ENCODE results near the gene ZNF688. TPM values are rescaled to one million over a fixed set of nuclear protein-coding genes. Genes with fewer than 3 reads are reported as not detected.

The ZNF688 gene
- total and polyA plus RNA-seq, 2 of the 13 experiments (the other 11 are each of a cell fraction or from before 2014, with no cell fraction given): 2.4 to 5.4 TPM

DNA sequence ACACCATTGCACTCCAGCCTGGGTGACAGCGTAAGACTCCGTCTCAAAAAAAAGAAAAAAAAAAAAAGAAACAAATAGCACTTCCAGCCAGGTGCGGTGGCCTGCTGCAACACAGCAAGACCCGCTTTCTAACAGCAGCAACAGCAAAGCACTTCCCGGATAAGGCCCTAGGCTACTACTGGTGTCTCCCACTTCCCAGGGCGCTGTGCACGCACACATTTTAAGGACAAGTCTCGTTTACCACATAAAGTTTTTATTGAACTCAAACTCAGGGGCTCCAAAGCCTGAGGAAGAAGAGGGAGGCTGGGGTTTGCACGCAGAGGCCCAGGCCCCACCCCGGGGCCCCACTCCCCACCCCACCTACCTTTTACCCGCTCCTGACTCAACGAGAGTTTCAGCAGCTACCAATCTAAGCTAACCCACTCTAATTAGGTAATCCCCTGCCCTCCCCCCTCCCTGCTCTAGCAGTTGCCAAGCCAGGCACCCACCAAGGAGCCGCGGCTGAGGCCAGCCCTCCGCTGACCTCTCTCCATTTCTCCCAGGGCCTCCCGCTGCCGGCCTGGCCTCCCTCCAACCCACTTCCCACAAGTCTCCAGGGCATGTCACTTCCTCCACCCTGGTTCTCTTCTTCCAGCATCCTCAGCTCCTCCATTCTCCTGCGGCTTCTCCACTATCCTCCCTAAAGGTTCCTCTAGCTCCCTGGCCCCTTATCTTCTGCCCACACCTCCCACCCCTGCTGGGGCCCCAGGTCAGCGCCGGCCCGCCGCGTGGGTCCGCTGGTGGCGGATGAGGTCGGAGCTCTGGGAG is 47.5 kb downstream of the ZNF688 start:
- Histone ChIP-seq H3K27me3 (ENCODE audit: control insufficient read depth in 1 of 2, insufficient read depth in 2 of 2, low read length in 2 of 2) (no peaks in the 10 kb centered on the region; a peak in 1 of 5 replicates), H3K4me3 (replicated peaks in 1 of 3; ENCODE audit: insufficient read depth in 1 of 3, low read depth in 2 of 3, low read length in 3 of 3) (no peak overlapping the region), H3K9me3 (ENCODE audit: low read length) (no peaks in the 10 kb centered on the region), H3K27ac (ENCODE audit: extremely low read length, insufficient read depth, low read length) (no peak overlapping the region), H2AFZ (ENCODE audit: low read length) (no peak overlapping the region), H4K20me1 (ENCODE audit: insufficient read depth, low read length) (no peaks in the 10 kb centered on the region), H3K9ac (ENCODE audit: insufficient read depth, low read depth, low read length) (no peak overlapping the region), H3K36me3 (replicated peaks in 1 of 2; ENCODE audit: control insufficient read depth in 1 of 2, insufficient read depth in 2 of 2, low read length in 2 of 2) (peaks cover 1 to 8% of the 10 kb centered on the region in 2 experiments; a peak in 1 of 5 replicates), H3K4me1 (ENCODE audit: insufficient read depth, low read length) (peaks cover 64% of the 10 kb centered on the region), H3K4me2 (ENCODE audit: low read depth, low read length) (no peak overlapping the region), H3K79me2 (ENCODE audit: insufficient read depth, low read length) (no peaks in the 10 kb centered on the region)
- POLR2A ChIA-PET: interaction anchor here (0.6 to 2.3 kb wide), 7 partner anchors 10 to 94 kb away, joined by 3 to 9 read pairs (median 6); partner anchors contain the start of gene DCTPP1
- no TSS peak for BruUV-seq (replicated peaks)
- WGBS (ENCODE audit: low lambda C conversion rate): 93% methylated on average over 26 of the region's 26 CpGs
- in situ Hi-C loops (cut with HindIII; ENCODE audit: extremely low pct_ligation_motif_present, low pct_unique_long_range_greater_than_20kb) (no loop called here), intact Hi-C loops (cut with micrococcal nuclease; ENCODE audit: unreplicated experiment) (loop anchor here (10.0 kb wide), 1 partner anchor 131 kb away; the partner anchor contains the start of genes FBRS and PRR14)
- CTCF ChIA-PET (ENCODE audit: low intra/inter-chr PET ratio, low total read pairs): no interaction called here
- DNase-seq (ENCODE audit: low spot score): no peak
- FAIRE-seq: no peak
- ATAC-seq: no peak
- TF ChIP-seq HNRNPK (IDR thresholded peaks at IDR 0.05; ENCODE audit: low read depth, low read length, poor library complexity, severe bottlenecking): peak; percentile 20
- TF ChIP-seq, protein P1, sequence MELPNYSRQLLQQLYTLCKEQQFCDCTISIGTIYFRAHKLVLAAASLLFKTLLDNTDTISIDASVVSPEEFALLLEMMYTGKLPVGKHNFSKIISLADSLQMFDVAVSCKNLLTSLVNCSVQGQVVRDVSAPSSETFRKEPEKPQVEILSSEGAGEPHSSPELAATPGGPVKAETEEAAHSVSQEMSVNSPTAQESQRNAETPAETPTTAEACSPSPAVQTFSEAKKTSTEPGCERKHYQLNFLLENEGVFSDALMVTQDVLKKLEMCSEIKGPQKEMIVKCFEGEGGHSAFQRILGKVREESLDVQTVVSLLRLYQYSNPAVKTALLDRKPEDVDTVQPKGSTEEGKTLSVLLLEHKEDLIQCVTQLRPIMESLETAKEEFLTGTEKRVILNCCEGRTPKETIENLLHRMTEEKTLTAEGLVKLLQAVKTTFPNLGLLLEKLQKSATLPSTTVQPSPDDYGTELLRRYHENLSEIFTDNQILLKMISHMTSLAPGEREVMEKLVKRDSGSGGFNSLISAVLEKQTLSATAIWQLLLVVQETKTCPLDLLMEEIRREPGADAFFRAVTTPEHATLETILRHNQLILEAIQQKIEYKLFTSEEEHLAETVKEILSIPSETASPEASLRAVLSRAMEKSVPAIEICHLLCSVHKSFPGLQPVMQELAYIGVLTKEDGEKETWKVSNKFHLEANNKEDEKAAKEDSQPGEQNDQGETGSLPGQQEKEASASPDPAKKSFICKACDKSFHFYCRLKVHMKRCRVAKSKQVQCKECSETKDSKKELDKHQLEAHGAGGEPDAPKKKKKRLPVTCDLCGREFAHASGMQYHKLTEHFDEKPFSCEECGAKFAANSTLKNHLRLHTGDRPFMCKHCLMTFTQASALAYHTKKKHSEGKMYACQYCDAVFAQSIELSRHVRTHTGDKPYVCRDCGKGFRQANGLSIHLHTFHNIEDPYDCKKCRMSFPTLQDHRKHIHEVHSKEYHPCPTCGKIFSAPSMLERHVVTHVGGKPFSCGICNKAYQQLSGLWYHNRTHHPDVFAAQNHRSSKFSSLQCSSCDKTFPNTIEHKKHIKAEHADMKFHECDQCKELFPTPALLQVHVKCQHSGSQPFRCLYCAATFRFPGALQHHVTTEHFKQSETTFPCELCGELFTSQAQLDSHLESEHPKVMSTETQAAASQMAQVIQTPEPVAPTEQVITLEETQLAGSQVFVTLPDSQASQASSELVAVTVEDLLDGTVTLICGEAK (IDR thresholded peaks at IDR 0.05): no peak
- TF ChIP-seq, protein P1 (CRISPR knock-in tag; IDR thresholded peaks at IDR 0.05): peak; percentile 87; the same call in 1 of the 2 replicates
- TF ChIP-seq, protein P2, sequence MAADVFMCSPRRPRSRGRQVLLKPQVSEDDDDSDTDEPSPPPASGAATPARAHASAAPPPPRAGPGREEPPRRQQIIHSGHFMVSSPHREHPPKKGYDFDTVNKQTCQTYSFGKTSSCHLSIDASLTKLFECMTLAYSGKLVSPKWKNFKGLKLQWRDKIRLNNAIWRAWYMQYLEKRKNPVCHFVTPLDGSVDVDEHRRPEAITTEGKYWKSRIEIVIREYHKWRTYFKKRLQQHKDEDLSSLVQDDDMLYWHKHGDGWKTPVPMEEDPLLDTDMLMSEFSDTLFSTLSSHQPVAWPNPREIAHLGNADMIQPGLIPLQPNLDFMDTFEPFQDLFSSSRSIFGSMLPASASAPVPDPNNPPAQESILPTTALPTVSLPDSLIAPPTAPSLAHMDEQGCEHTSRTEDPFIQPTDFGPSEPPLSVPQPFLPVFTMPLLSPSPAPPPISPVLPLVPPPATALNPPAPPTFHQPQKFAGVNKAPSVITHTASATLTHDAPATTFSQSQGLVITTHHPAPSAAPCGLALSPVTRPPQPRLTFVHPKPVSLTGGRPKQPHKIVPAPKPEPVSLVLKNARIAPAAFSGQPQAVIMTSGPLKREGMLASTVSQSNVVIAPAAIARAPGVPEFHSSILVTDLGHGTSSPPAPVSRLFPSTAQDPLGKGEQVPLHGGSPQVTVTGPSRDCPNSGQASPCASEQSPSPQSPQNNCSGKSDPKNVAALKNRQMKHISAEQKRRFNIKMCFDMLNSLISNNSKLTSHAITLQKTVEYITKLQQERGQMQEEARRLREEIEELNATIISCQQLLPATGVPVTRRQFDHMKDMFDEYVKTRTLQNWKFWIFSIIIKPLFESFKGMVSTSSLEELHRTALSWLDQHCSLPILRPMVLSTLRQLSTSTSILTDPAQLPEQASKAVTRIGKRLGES (CRISPR knock-in tag; IDR thresholded peaks at IDR 0.05; ENCODE audit: borderline replicate concordance): no peak
- TF ChIP-seq AGO1 (IDR thresholded peaks at IDR 0.05; ENCODE audit: low read depth, low read length, poor library complexity, severe bottlenecking): no peak
- TF ChIP-seq ZFP36 (IDR thresholded peaks at IDR 0.05; ENCODE audit: borderline replicate concordance, low read depth, low read length, partially characterized antibody): no peak
- no peak for TF ChIP-seq TOE1 (CRISPR knock-in tag; IDR thresholded peaks at IDR 0.05)
- no peak for TF ChIP-seq CHD2 (IDR thresholded peaks at IDR 0.05; ENCODE audit: low read depth, low read length)
- no peak for TF ChIP-seq XBP1 (CRISPR knock-in tag; IDR thresholded peaks at IDR 0.05)

Data from HepG2 (cell line).